GM03348 (cell line): ENCODE results near the gene SPRED2.

Experiments used
- DNase-seq: peaks from one replicate; pipeline ENCODE4 v3.0.0; 2012; ENCODE audit warnings: low spot score

Gene SPRED2

GRCh38 chr2:65383541-65384488 is 48.6 kb downstream of the SPRED2 start:
- no peak for DNase-seq

GRCh38 chr2:65382776-65383357 is 49.5 kb downstream of the SPRED2 start:
- peak; percentile 82 for DNase-seq

- DNase-seq, result peak; percentile 27
Observed at GRCh38 chr2:65382323-65382722, 50.1 kb downstream of the SPRED2 start.

GRCh38 chr2:65381607-65382051 is 50.8 kb downstream of the SPRED2 start:
- no peak for DNase-seq

- DNase-seq, result no peak
Observed at GRCh38 chr2:65380255-65380654, 52.1 kb downstream of the SPRED2 start.

GRCh38 chr2:65379721-65380171 is 52.7 kb downstream of the SPRED2 start:
- no peak for DNase-seq

- no peak for DNase-seq
Observed at GRCh38 chr2:65379223-65379622, 53.2 kb downstream of the SPRED2 start.

GRCh38 chr2:65378290-65378689 is 54.1 kb downstream of the SPRED2 start:
- no peak for DNase-seq

GRCh38 chr2:65377556-65378192 is 54.7 kb downstream of the SPRED2 start:
- DNase-seq, result peak; percentile 78

GRCh38 chr2:65375723-65376122 is 56.7 kb downstream of the SPRED2 start:
- no peak for DNase-seq

- DNase-seq, result no peak
Observed at GRCh38 chr2:65374999-65375398, 57.4 kb downstream of the SPRED2 start.

GRCh38 chr2:65374575-65374974 is 57.8 kb downstream of the SPRED2 start:
- DNase-seq, result no peak

- no peak for DNase-seq
Observed at GRCh38 chr2:65373365-65373918, 59.0 kb downstream of the SPRED2 start.

GRCh38 chr2:65372619-65373018 is 59.8 kb downstream of the SPRED2 start:
- no peak for DNase-seq

- DNase-seq, result no peak
Observed at GRCh38 chr2:65371074-65371434, 61.3 kb downstream of the SPRED2 start.

- no peak for DNase-seq
Observed at GRCh38 chr2:65370387-65371073, 61.9 kb downstream of the SPRED2 start.

- DNase-seq, result no peak
Observed at GRCh38 chr2:65369980-65370379, 62.4 kb downstream of the SPRED2 start.

- DNase-seq, result no peak
Observed at GRCh38 chr2:65369574-65369973, 62.8 kb downstream of the SPRED2 start.

- no peak for DNase-seq
Observed at GRCh38 chr2:65368468-65368867, 63.9 kb downstream of the SPRED2 start.

- peak; percentile 77 for DNase-seq
Observed at GRCh38 chr2:65367524-65367923, 64.9 kb downstream of the SPRED2 start.

- peak; percentile 81 for DNase-seq
Observed at GRCh38 chr2:65366595-65367125, 65.7 kb downstream of the SPRED2 start.
